Left lung (tissue), 10 donors: ENCODE results near the gene FER. TPM values are rescaled to one million over a fixed set of nuclear protein-coding genes. Genes with fewer than 3 reads are reported as not detected.
A peak's percentile ranks its signal among the peaks of the same experiment; 100 is the strongest.
"Not testable (repeated sequence)": the region's sequence is repeated elsewhere in the genome, so short reads cannot be mapped to it uniquely, and the experiment has no call there.

Experiments used
- ATAC-seq: fragments of 200-7000 bp; cut with Tn5 transposase; one replicate; pipeline ENCODE4 v1.9.1; 2020; ENCODE audit warnings: moderate library complexity
- DNase-seq, 4 donors: peaks; one replicate each; pipeline ENCODE4 v3.0.0-alpha.2; 2013 to 2020
- H3K27ac ChIP-seq, 2 donors: fragments of 200-600 bp; sonication (generic) in 1 of 2; one replicate each; pipeline versions ENCODE4 v1.5.0 to v1.8.0; 2020 to 2021
- H3K27me3 ChIP-seq, 2 donors: fragments of 200-600 bp; sonication (generic) in 1 of 2; one replicate each; pipeline versions ENCODE4 v1.5.0 to v1.8.0; 2020 to 2021
- H3K36me3 ChIP-seq, 2 donors: fragments of 200-600 bp; sonication (generic) in 1 of 2; one replicate each; pipeline versions ENCODE4 v1.5.0 to v1.8.0; 2020 to 2021
- H3K4me1 ChIP-seq, 2 donors: fragments of 200-600 bp; one replicate each; pipeline ENCODE4 v1.8.0; 2021
- H3K4me3 ChIP-seq, 2 donors: fragments of 200-600 bp; sonication (generic) in 1 of 2; one replicate each; pipeline versions ENCODE4 v1.5.0 to v1.8.0; 2020 to 2021; ENCODE audit warnings: mild to moderate bottlenecking in 1 of 2
- H3K9me3 ChIP-seq, 2 donors: fragments of 200-600 bp; sonication (generic) in 1 of 2; one replicate each; pipeline versions ENCODE4 v1.5.0 to v1.8.0; 2020 to 2021
- intact Hi-C, 2 donors: fragments of 100-400 bp; cut with DNase I; formaldehyde crosslinking; loops; one replicate each; pipeline versions ENCODE4 v1.11.2 to v1.14.2; 2022
- polyA plus RNA-seq, 6 donors: library from polyadenylated mRNA; unstranded; fragments of 120-200 nt; gene quantifications; one replicate each; pipeline ENCODE4 v1.2.1, GENCODE V29; 2013; ENCODE audit not compliant: insufficient read length in 6 of 6
- total RNA-seq, 2 donors: library from RNA; stranded (reverse); fragmentation: NEBNext Ultra II Directional; extraction: Animal tissue kit (Norgen Biotek cat#: 25700); gene quantifications; one replicate each; pipeline ENCODE4 v1.2.1, GENCODE V29; 2021
- TF ChIP-seq, protein P1 (sequence below), 2 donors: fragments of 200-600 bp; sonication (generic) in 1 of 2; IDR thresholded peaks; one replicate each; pipeline versions ENCODE4 v1.5.0 to v1.8.0; 2021; ENCODE audit warnings: antibody characterized with exemption in 2 of 2
- donor health status: DM: no; HTN: yes; CAD: no.
- donor health status: DM: no; HTN: no; CAD: no.

The FER gene
- total and polyA plus RNA-seq, 8 donors = 16.6 to 27.0 (median 19.4) TPM

DNA sequence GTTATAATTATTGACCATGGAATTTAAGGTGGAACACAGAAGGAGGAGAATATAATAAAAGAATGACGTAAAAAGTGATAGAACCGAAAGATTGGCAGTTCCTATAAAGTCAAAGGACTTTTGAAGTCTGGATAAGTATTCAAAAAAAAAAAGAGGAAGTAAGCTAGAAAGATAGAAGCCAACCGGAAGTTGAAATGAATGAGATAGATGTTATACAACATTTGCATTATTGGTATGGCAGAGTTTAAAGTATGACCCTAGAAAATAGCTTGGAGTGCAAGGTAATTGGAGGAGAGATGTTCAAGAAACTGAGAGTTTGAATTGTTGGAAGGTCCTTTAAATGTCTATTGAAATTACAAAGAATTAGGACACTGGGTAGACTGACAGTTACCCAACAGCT is 293.6 kb downstream of the FER start:
- Histone ChIP-seq H3K27me3 (no peaks in the 10 kb centered on the region), H3K4me1 (no peaks in the 10 kb centered on the region), H3K4me3 (no peak overlapping the region), H3K36me3 (no peaks in the 10 kb centered on the region), H3K9me3 (no peaks in the 10 kb centered on the region), H3K27ac (no peak overlapping the region)
- DNase-seq (no peak), ATAC-seq (no peak)
- TF ChIP-seq, protein P1, sequence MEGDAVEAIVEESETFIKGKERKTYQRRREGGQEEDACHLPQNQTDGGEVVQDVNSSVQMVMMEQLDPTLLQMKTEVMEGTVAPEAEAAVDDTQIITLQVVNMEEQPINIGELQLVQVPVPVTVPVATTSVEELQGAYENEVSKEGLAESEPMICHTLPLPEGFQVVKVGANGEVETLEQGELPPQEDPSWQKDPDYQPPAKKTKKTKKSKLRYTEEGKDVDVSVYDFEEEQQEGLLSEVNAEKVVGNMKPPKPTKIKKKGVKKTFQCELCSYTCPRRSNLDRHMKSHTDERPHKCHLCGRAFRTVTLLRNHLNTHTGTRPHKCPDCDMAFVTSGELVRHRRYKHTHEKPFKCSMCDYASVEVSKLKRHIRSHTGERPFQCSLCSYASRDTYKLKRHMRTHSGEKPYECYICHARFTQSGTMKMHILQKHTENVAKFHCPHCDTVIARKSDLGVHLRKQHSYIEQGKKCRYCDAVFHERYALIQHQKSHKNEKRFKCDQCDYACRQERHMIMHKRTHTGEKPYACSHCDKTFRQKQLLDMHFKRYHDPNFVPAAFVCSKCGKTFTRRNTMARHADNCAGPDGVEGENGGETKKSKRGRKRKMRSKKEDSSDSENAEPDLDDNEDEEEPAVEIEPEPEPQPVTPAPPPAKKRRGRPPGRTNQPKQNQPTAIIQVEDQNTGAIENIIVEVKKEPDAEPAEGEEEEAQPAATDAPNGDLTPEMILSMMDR (IDR thresholded peaks at IDR 0.05) = no peak
- intact Hi-C loops = no loop called here

DNA sequence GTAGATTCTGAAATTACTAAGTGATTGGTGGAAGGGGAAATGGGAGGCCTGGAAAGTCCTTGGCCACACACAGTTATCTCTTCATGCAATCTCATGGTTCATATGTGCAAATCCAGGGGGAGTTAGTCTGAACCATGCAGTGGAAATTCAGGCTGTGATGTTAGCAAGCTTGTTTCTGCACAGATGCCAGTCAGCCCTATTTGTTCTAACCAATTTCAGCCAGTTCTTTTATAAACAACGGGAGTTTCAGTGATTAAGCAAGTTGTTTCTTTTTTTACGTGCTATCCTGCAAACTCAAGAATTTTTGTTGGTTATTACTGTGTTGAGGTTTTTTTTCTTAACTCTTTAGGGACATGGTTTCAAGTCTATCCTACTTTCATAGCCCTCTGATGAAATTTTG is 298.0 kb downstream of the FER start:
- Histone ChIP-seq H3K27me3 (no peaks in the 10 kb centered on the region), H3K4me3 (no peak overlapping the region), H3K4me1 (no peaks in the 10 kb centered on the region), H3K27ac (no peak overlapping the region), H3K36me3 (no peaks in the 10 kb centered on the region), H3K9me3 (no peaks in the 10 kb centered on the region)
- DNase-seq = peak in 1 of 4 donors; percentile 21
- ATAC-seq = no peak
- TF ChIP-seq, protein P1 (IDR thresholded peaks at IDR 0.05) = no peak
- intact Hi-C loops = no loop called here

DNA sequence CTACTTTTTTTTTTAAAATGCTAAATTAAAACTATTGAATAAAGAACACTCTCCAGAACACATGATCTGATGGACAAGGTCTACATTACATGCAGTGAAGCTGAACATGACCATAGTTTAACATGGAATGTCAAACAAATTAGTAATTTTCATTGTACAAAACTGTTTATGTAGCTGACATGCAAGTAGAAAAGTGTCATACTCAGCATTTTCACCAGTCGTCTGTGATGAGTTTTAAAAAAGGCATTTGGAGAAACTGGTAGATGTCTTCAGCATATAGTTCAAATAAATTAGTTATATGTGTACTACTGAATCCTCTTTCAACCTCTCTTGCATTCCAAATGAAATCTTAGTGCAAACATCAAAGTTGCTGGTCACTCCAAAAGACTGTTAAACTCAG is 301.9 kb downstream of the FER start:
- intact Hi-C loops = no loop called here
- no peak for ATAC-seq
- no peaks in the 10 kb centered on the region for H3K27me3 ChIP-seq
- DNase-seq = no peak
- TF ChIP-seq, protein P1 (IDR thresholded peaks at IDR 0.05) = no peak
- no peaks in the 10 kb centered on the region for H3K36me3 ChIP-seq
- no peaks in the 10 kb centered on the region for H3K9me3 ChIP-seq
- no peak overlapping the region for H3K27ac ChIP-seq
- no peak overlapping the region for H3K4me3 ChIP-seq
- H3K4me1 ChIP-seq = no peaks in the 10 kb centered on the region

DNA sequence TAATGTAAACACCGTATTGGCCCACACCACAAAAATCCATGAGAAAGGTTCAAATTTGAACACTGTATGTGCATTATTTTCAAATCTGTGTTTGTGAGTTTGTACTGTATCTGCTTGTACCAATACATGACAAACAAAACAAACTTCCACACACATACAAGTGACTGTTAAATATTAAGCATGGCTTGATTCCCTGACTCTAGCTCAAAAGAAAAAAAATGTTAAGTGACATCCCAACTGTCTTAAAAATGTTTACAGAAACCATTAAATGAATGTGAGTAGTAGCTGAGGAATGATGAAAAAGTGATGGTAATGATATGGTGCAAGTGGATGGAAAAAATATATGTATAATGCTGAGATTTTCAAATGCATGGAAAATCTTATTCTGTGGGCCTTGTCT is 302.6 kb downstream of the FER start:
- H3K27ac ChIP-seq, H3K9me3 ChIP-seq, H3K36me3 ChIP-seq, H3K27me3 ChIP-seq, intact Hi-C loops, ATAC-seq, H3K4me1 ChIP-seq, DNase-seq, H3K4me3 ChIP-seq: not testable (repeated sequence)

DNA sequence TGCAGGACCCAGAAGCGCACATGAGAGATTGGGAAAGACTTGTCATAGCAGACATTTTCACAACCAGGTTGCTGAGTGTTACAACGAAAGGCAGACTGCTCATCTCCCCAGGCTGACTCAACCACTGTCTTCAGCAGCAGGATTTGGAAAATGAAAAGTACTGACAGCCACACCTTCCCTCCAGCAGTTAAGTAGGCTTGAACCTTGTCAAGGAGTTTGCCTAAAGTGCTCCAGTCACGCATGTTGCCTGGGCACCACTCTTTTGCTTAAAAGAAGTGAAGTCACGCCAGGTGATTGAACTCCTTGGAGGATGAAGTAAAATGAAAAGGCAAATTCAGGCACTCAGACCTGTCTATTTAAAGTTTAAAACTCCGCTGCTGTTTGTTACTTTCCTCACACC is 304.5 kb downstream of the FER start:
- H3K4me3 ChIP-seq, H3K27ac ChIP-seq, H3K36me3 ChIP-seq, H3K9me3 ChIP-seq, H3K27me3 ChIP-seq, H3K4me1 ChIP-seq, intact Hi-C loops: not testable (repeated sequence)
- DNase-seq (peak in 1 of 4 donors; percentile 33), ATAC-seq (peak; percentile 96)

DNA sequence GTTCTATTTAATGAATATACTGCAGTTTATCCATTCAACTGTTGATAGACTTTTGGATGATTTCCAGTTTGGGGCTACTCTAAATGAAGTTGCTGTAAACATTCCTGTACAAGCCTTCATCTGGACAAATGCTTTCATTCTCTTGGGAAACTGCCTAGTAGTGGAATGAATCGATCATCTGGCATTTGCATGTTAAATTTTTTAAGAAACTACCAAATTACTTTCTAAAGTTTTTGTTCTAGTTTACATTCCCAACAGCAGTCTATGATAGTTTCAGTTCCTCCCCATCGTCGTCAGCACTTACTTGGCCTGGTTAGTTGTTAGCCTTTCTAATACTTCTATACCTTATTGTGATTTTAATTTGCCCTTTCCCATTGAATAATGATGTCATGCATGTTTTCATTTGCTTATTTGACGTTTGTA is 306.3 kb downstream of the FER start:
- Histone ChIP-seq H3K4me1 (no peaks in the 10 kb centered on the region), H3K9me3 (no peaks in the 10 kb centered on the region), H3K27ac (no peak overlapping the region), H3K4me3 (no peak overlapping the region), H3K27me3 (no peaks in the 10 kb centered on the region), H3K36me3 (no peaks in the 10 kb centered on the region)
- ATAC-seq = no peak
- TF ChIP-seq, protein P1 (IDR thresholded peaks at IDR 0.05) = no peak
- DNase-seq = peak in 2 of 4 donors; percentile 19 to 30
- intact Hi-C loops = no loop called here
